Activated CD8-positive, alpha-beta T cell treated with anti-CD3 and anti-CD28 coated beads for 36 hours (primary cell): ENCODE measurements around the gene MAP4K1. TPM values are rescaled to one million over a fixed set of nuclear protein-coding genes. Genes with fewer than 3 reads are reported as not detected.
A peak's percentile ranks its signal among the peaks of the same experiment; 100 is the strongest.

Experiments used
- ATAC-seq: fragments of 200-7000 bp; cut with Tn5 transposase; one replicate; pipeline ENCODE4 v1.10.0; 2021; ENCODE audit warnings: mild to moderate bottlenecking, moderate library complexity
- CTCF ChIA-PET: fragments of 350-600 bp; sonication (Branson Sonifier 250); formaldehyde crosslinking; loops from one replicate; lab custom pipeline; 2021; ENCODE audit warnings: antibody characterized with exemption; lab: Charles Lee
- POLR2A ChIA-PET: fragments of 350-600 bp; sonication (Branson Sonifier 250); formaldehyde crosslinking; loops from one replicate; lab custom pipeline; 2021; ENCODE audit warnings: antibody characterized with exemption; lab: Charles Lee
- DNase-seq: peaks from one replicate; pipeline ENCODE4 v3.0.0-alpha.2; 2020
- H3K27ac Mint-ChIP-seq: one replicate; pipeline ENCODE4 v1.8.0; 2021; ENCODE audit warnings: mild to moderate bottlenecking, mixed read lengths
- H3K27me3 Mint-ChIP-seq: one replicate; pipeline ENCODE4 v1.8.0; 2021; ENCODE audit warnings: mixed read lengths
- H3K36me3 Mint-ChIP-seq: one replicate; pipeline ENCODE4 v1.8.0; 2021; ENCODE audit warnings: low read depth, mixed read lengths
- H3K4me1 Mint-ChIP-seq: one replicate; pipeline ENCODE4 v1.8.0; 2021; ENCODE audit warnings: low read depth, mixed read lengths
- H3K4me3 Mint-ChIP-seq: one replicate; pipeline ENCODE4 v1.8.0; 2021; ENCODE audit warnings: mild to moderate bottlenecking, moderate library complexity, mixed read lengths
- H3K9me3 Mint-ChIP-seq: one replicate; pipeline ENCODE4 v1.8.0; 2021; ENCODE audit warnings: mixed read lengths
- intact Hi-C: fragments of 100-400 bp; cut with micrococcal nuclease; formaldehyde crosslinking; loops from one replicate; pipeline ENCODE4 v1.10.0; 2022
- total RNA-seq, 2 experiments: library from RNA; stranded (reverse); gene quantifications; one replicate each; pipeline ENCODE4 v1.2.3, GENCODE V29; 2021
- TF ChIP-seq, protein P1 (sequence below): fragments of 200-600 bp; IDR thresholded peaks from one replicate; pipeline ENCODE4 v1.8.0; 2022; ENCODE audit warnings: antibody characterized with exemption, mild to moderate bottlenecking

MAP4K1 gene
- total RNA-seq, 2 experiments from 2014 or later: 166 to 174 TPM

DNA sequence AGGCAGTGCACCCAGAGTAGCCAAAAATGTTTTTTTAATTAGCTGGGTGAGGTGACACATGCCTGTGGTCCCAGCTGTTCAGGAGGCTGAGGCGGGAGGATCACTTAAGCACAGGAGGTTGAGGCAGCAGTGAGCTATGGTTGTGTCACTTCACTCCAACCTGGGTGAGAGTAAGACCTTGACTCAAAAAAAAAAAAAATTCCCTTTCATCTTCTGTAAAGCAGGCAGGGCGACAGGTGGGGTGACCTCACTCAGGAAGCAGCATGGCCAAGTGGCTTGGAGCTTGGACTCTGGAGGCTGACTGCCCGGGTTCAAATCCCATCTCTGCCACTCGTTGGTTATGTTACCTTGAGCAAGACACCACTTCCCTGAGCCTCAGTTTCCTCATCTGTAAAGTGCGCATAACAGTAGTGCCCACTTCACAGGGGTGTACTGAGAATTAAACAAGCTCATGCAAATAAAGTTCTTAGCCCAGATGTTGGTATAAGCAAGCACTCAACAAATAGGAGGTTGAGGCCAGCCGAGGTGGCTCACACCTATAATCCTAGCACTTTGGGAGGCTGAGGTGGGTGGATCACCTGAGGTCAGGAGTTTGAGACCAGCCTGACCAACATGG is 48.3 kb downstream of the MAP4K1 start:
- H3K27ac Mint-ChIP-seq: no peak overlapping the region
- ATAC-seq: peak; percentile 43
- H3K9me3 Mint-ChIP-seq: no peaks in the 10 kb centered on the region
- H3K4me3 Mint-ChIP-seq: no peak overlapping the region
- POLR2A ChIA-PET: interaction anchor here (0.6 to 0.9 kb wide), 2 partner anchors 38 to 50 kb away, joined by 3 to 4 read pairs; no protein-coding TSS in a partner anchor
- DNase-seq: no peak
- CTCF ChIA-PET: interaction anchor here (0.8 kb wide), 1 partner anchor 361 kb away, joined by 3 read pairs; the partner anchor contains the start of gene SARS2
- H3K36me3 Mint-ChIP-seq: no peaks in the 10 kb centered on the region
- TF ChIP-seq, protein P1, sequence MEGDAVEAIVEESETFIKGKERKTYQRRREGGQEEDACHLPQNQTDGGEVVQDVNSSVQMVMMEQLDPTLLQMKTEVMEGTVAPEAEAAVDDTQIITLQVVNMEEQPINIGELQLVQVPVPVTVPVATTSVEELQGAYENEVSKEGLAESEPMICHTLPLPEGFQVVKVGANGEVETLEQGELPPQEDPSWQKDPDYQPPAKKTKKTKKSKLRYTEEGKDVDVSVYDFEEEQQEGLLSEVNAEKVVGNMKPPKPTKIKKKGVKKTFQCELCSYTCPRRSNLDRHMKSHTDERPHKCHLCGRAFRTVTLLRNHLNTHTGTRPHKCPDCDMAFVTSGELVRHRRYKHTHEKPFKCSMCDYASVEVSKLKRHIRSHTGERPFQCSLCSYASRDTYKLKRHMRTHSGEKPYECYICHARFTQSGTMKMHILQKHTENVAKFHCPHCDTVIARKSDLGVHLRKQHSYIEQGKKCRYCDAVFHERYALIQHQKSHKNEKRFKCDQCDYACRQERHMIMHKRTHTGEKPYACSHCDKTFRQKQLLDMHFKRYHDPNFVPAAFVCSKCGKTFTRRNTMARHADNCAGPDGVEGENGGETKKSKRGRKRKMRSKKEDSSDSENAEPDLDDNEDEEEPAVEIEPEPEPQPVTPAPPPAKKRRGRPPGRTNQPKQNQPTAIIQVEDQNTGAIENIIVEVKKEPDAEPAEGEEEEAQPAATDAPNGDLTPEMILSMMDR: no peak
- peaks cover 10% of the 10 kb centered on the region for H3K27me3 Mint-ChIP-seq
- intact Hi-C loops: no loop called here
- peaks cover 5% of the 10 kb centered on the region for H3K4me1 Mint-ChIP-seq

DNA sequence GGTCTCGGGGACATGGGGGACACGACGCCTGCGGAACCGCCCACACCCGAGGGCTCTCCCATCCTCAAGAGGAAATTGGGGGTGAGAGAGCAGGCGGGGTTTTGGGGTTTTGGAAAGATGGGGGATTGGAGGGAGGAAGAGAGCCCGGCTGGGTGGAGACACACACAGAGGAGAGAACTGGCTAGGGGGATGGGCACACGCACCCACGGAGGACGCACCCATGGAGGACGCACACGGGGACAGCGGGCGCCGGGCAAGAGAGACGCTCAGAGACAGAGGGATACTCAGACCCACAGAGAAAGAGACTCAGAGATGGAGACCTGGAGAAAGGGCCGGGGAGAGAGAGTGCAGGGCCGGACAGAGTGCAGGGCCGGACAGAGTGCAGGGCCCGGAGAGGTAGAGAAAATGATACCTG is 52.1 kb downstream of the MAP4K1 start:
- Mint-ChIP-seq H3K27me3 (peaks cover 13% of the 10 kb centered on the region), H3K36me3 (no peaks in the 10 kb centered on the region), H3K4me1 (peaks cover 16% of the 10 kb centered on the region), H3K27ac (no peak overlapping the region), H3K9me3 (no peaks in the 10 kb centered on the region), H3K4me3 (peak overlapping the region; percentile 44)
- intact Hi-C loops: no loop called here
- TF ChIP-seq, protein P1: no peak
- ChIA-PET CTCF (no interaction called here), POLR2A (no interaction called here)
- DNase-seq (no peak), ATAC-seq (no peak)

DNA sequence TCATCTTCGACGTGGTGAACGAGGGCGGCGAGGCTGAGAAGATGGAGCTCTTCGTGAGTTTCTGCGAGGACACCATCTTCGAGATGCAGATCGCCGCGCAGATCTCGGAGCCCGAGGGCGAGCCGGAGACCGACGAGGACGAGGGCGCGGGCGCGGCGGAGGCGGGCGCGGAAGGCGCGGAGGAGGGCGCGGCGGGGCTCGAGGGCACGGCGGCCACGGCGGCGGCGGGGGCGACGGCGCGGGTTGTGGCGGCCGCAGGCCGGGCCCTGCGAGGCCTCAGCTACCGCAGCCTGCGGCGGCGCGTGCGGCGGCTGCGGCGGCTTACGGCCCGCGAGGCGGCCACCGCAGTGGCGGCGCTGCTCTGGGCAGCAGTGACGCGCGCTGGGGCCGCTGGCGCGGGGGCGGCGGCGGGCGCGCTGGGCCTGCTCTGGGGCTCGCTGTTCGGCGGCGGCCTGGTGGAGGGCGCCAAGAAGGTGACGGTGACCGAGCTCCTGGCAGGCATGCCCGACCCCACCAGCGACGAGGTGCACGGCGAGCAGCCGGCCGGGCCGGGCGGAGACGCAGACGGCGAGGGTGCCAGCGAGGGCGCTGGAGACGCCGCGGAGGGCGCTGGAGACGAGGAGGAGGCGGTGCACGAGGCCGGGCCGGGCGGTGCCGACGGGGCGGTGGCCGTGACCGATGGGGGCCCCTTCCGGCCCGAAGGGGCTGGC is 52.6 kb downstream of the MAP4K1 start:
- peak overlapping the region; percentile 35 for H3K4me3 Mint-ChIP-seq
- no peaks in the 10 kb centered on the region for H3K36me3 Mint-ChIP-seq
- DNase-seq (peak; percentile 22), ATAC-seq (peak; percentile 40)
- intact Hi-C loops: no loop called here
- H3K27ac Mint-ChIP-seq: no peak overlapping the region
- peaks cover 13% of the 10 kb centered on the region for H3K27me3 Mint-ChIP-seq
- H3K9me3 Mint-ChIP-seq: no peaks in the 10 kb centered on the region
- TF ChIP-seq, protein P1: no peak
- peaks cover 17% of the 10 kb centered on the region for H3K4me1 Mint-ChIP-seq
- ChIA-PET POLR2A (no interaction called here), CTCF (interaction anchor here (1.0 kb wide), 1 partner anchor 69 kb away, joined by 3 read pairs; no protein-coding TSS in a partner anchor)

DNA sequence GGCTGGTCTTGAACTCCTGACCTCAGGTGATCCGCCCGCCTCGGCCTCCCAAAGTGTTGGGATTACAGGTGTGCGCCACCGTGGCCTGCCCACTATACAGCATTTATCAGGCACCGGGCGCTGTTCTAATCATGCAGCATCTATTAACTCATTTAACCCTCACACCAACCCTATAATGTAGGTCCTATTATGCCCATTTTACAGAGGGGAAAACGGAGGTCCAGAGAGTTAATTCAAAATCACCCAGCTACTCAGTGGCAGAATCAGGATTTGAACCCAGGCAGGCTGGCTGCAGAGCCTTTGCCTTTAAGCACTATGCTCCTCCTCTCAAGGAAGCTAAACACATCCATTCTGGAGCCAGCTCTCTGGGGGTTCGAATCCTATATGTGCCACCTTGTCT is 54.3 kb downstream of the MAP4K1 start:
- no peak overlapping the region for H3K4me3 Mint-ChIP-seq
- intact Hi-C loops: no loop called here
- no peaks in the 10 kb centered on the region for H3K9me3 Mint-ChIP-seq
- TF ChIP-seq, protein P1: no peak
- H3K27ac Mint-ChIP-seq: no peak overlapping the region
- peaks cover 26% of the 10 kb centered on the region for H3K4me1 Mint-ChIP-seq
- ChIA-PET POLR2A (no interaction called here), CTCF (no interaction called here)
- ATAC-seq (no peak), DNase-seq (no peak)
- no peaks in the 10 kb centered on the region for H3K36me3 Mint-ChIP-seq
- H3K27me3 Mint-ChIP-seq: peaks cover 13% of the 10 kb centered on the region

DNA sequence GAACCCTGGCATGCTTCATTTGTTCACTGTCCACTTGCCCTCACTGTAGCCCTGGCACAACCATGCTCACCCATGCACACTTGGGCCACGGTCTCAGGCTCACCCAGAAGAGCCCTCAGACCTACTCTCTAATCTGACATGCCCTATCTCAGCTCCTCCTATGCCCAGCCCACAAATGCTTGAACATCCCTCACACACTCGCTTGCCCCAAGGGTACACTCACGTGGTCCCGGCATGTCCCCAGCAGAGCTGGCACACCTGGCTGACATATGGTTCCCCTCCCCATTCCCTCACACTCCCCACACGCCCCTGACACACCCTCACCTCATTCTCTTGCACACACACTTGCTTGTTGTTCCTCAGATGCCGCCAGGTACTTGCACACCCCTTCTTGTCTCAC is 55.7 kb downstream of the MAP4K1 start:
- POLR2A ChIA-PET: no interaction called here
- no peak overlapping the region for H3K4me3 Mint-ChIP-seq
- CTCF ChIA-PET: no interaction called here
- peaks cover 12% of the 10 kb centered on the region for H3K27me3 Mint-ChIP-seq
- no peaks in the 10 kb centered on the region for H3K36me3 Mint-ChIP-seq
- DNase-seq (no peak), ATAC-seq (no peak)
- H3K4me1 Mint-ChIP-seq: peaks cover 30% of the 10 kb centered on the region
- H3K9me3 Mint-ChIP-seq: no peaks in the 10 kb centered on the region
- TF ChIP-seq, protein P1: no peak
- H3K27ac Mint-ChIP-seq: no peak overlapping the region
- intact Hi-C loops: no loop called here
